MM.1S (cell line): Measurements from ENCODE around the gene TSHZ1.

Experiments used
- DNase-seq: peaks from one replicate; pipeline ENCODE4 v3.0.0-alpha.2; 2015
- H2AFZ ChIP-seq: fragments of 300-600 bp; sonication (generic); 2 replicates; pipeline ENCODE4 v1.6.0; 2016; ENCODE audit warnings: antibody characterized with exemption, low read length
- H3F3A ChIP-seq: fragments of 300-600 bp; sonication (generic); 2 replicates; pipeline ENCODE4 v1.6.1; 2016; ENCODE audit warnings: mild to moderate bottlenecking, antibody characterized with exemption, low read length, moderate library complexity, mixed read lengths; ENCODE audit not compliant: insufficient read depth
- H3K27ac ChIP-seq: fragments of 300-600 bp; sonication (generic); 2 replicates; pipeline ENCODE4 v1.5.1; 2016; ENCODE audit warnings: mild to moderate bottlenecking, low read length
- H3K27me3 ChIP-seq: fragments of 300-600 bp; sonication (generic); replicated peaks from 2 replicates; pipeline ENCODE4 v1.6.0; 2016; ENCODE audit warnings: low read length; ENCODE audit not compliant: insufficient read depth
- H3K36me3 ChIP-seq: fragments of 300-600 bp; sonication (generic); replicated peaks from 2 replicates; pipeline ENCODE4 v1.6.1; 2016; ENCODE audit warnings: mild to moderate bottlenecking, low read length, mixed read lengths; ENCODE audit not compliant: insufficient read depth
- H3K4me1 ChIP-seq: fragments of 300-600 bp; sonication (generic); 2 replicates; pipeline ENCODE4 v1.6.1; 2016; ENCODE audit warnings: low read length, mixed read lengths
- H3K4me2 ChIP-seq: fragments of 300-600 bp; sonication (generic); 2 replicates; pipeline ENCODE4 v1.6.0; 2016; ENCODE audit warnings: low read depth, low read length
- H3K4me3 ChIP-seq: fragments of 300-600 bp; sonication (generic); 2 replicates; pipeline ENCODE4 v1.5.1; 2016; ENCODE audit warnings: low read length, mixed read lengths
- H3K79me2 ChIP-seq: fragments of 300-600 bp; sonication (generic); 2 replicates; pipeline ENCODE4 v1.6.1; 2016; ENCODE audit warnings: mixed run types, low read length, mixed read lengths
- H3K9ac ChIP-seq: fragments of 300-600 bp; sonication (generic); 2 replicates; pipeline ENCODE4 v1.6.1; 2016; ENCODE audit warnings: low read length, mixed read lengths
- H3K9me2 ChIP-seq: fragments of 300-600 bp; sonication (generic); replicated peaks from 2 replicates; pipeline ENCODE4 v1.6.1; 2016; ENCODE audit warnings: mild to moderate bottlenecking, low read length, mixed read lengths; ENCODE audit not compliant: insufficient read depth
- H3K9me3 ChIP-seq: fragments of 300-600 bp; sonication (generic); replicated peaks from 2 replicates; pipeline ENCODE4 v1.6.1; 2016; ENCODE audit warnings: mild to moderate bottlenecking, low read length, mixed read lengths; ENCODE audit not compliant: insufficient read depth
- H4K20me1 ChIP-seq: fragments of 300-600 bp; sonication (generic); 2 replicates; pipeline ENCODE4 v1.6.1; 2016; ENCODE audit warnings: mild to moderate bottlenecking, low read length, moderate library complexity, mixed read lengths; ENCODE audit not compliant: insufficient read depth
- CTCF ChIP-seq: fragments of 300-600 bp; sonication (generic); IDR thresholded peaks from 2 replicates; pipeline ENCODE4 v1.5.1; 2016; ENCODE audit warnings: antibody characterized with exemption, low read length, mixed read lengths
- EZH2 ChIP-seq: fragments of 300-600 bp; sonication (generic); optimal IDR thresholded peaks from 2 replicates; pipeline ENCODE3; 2017; ENCODE audit warnings: low read depth, mild to moderate bottlenecking, antibody characterized with exemption, low read length, mixed read lengths
- EZH2phosphoT487 ChIP-seq: fragments of 300-600 bp; sonication (generic); IDR thresholded peaks from 2 replicates; pipeline ENCODE4 v1.6.1; 2018; ENCODE audit warnings: antibody characterized with exemption, low read length

Gene TSHZ1

GRCh38 chr18:75202696-75203365, 7.8 kb upstream of the TSHZ1 start:
- Histone ChIP-seq H3K9me3 (no peaks in the 10 kb centered on the region), H2AFZ (no peak overlapping the region), H3K4me3 (no peak overlapping the region), H3F3A (no peaks in the 10 kb centered on the region), H3K9ac (no peak overlapping the region), H3K27me3 (no peaks in the 10 kb centered on the region), H3K4me1 (peaks cover 8% of the 10 kb centered on the region), H3K27ac (no peak overlapping the region), H4K20me1 (no peaks in the 10 kb centered on the region), H3K9me2 (no peaks in the 10 kb centered on the region), H3K79me2 (peaks cover 71% of the 10 kb centered on the region), H3K4me2 (no peak overlapping the region), H3K36me3 (peaks cover 7% of the 10 kb centered on the region; the same call in 1 of the 2 replicates)
- no peak for DNase-seq
- no peak for TF ChIP-seq CTCF
- TF ChIP-seq EZH2 = no peak
- no peak for TF ChIP-seq EZH2phosphoT487

- Histone ChIP-seq H3K9ac (no peak overlapping the region), H2AFZ (no peak overlapping the region)
These were observed 7.0 kb upstream of the TSHZ1 start for GRCh38 chr18:75203416-75204268.

DNA sequence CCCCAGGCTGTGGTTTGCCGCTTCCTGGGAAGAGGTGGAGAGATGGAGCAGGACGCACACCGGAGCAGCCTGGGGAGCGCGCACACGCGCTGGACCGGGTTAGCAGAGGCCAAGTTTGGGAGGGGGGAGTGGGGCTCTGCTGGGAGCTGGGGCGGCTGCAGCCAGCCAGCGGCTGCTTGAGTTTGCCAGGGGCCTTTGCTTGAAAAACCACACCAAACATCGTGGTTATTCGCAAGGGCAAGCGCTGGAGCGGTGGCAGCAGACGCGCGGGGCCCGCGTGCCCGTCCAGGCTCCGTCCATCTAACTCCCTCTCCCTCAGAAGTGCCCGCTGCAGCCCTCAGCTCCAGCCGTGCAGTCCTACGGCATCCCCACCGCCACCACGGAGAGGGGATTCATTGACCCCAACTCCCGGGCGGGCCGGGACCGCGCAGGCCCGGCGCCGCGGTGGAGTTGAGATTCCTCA, 6.3 kb upstream of the TSHZ1 start:
- H3K27me3 ChIP-seq = no peaks in the 10 kb centered on the region
- H3F3A ChIP-seq = peaks cover 8% of the 10 kb centered on the region; the same call in 1 of the 2 replicates
- H4K20me1 ChIP-seq = no peaks in the 10 kb centered on the region
- H3K9ac ChIP-seq = no peak overlapping the region
- H3K36me3 ChIP-seq = peaks cover 7% of the 10 kb centered on the region; the same call in 1 of the 2 replicates
- H2AFZ ChIP-seq = no peak overlapping the region
- H3K4me2 ChIP-seq = no peak overlapping the region
- DNase-seq = no peak
- H3K27ac ChIP-seq = no peak overlapping the region
- TF ChIP-seq CTCF = no peak
- no peak for TF ChIP-seq EZH2
- no peak for TF ChIP-seq EZH2phosphoT487
- no peaks in the 10 kb centered on the region for H3K9me3 ChIP-seq
- no peak overlapping the region for H3K4me3 ChIP-seq
- H3K4me1 ChIP-seq = peaks cover 8% of the 10 kb centered on the region
- no peaks in the 10 kb centered on the region for H3K9me2 ChIP-seq
- H3K79me2 ChIP-seq = peaks cover 79% of the 10 kb centered on the region

More at GRCh38 chr18:75203416-75204268, 7.0 kb upstream of the TSHZ1 start:
- H3K4me1 ChIP-seq = peaks cover 8% of the 10 kb centered on the region
- peaks cover 79% of the 10 kb centered on the region for H3K79me2 ChIP-seq
- TF ChIP-seq EZH2phosphoT487 (no peak), CTCF (no peak), EZH2 (no peak)
- DNase-seq = no peak
- no peak overlapping the region for H3K27ac ChIP-seq
- H4K20me1 ChIP-seq = no peaks in the 10 kb centered on the region
- H3K4me2 ChIP-seq = no peak overlapping the region
- H3F3A ChIP-seq = peaks cover 6% of the 10 kb centered on the region; the same call in 1 of the 2 replicates
- H3K36me3 ChIP-seq = peaks cover 7% of the 10 kb centered on the region; the same call in 1 of the 2 replicates
- no peak overlapping the region for H3K4me3 ChIP-seq
- no peaks in the 10 kb centered on the region for H3K27me3 ChIP-seq
- no peaks in the 10 kb centered on the region for H3K9me2 ChIP-seq
- H3K9me3 ChIP-seq = no peaks in the 10 kb centered on the region
